Ammon's horn (tissue), 1 donor: ENCODE measurements around the gene RAB26.

Experiments used
- DNase-seq: peaks from one replicate; pipeline ENCODE4 v3.0.0-alpha.2; 2016; ENCODE audit warnings: low spot score

RAB26 gene

DNA sequence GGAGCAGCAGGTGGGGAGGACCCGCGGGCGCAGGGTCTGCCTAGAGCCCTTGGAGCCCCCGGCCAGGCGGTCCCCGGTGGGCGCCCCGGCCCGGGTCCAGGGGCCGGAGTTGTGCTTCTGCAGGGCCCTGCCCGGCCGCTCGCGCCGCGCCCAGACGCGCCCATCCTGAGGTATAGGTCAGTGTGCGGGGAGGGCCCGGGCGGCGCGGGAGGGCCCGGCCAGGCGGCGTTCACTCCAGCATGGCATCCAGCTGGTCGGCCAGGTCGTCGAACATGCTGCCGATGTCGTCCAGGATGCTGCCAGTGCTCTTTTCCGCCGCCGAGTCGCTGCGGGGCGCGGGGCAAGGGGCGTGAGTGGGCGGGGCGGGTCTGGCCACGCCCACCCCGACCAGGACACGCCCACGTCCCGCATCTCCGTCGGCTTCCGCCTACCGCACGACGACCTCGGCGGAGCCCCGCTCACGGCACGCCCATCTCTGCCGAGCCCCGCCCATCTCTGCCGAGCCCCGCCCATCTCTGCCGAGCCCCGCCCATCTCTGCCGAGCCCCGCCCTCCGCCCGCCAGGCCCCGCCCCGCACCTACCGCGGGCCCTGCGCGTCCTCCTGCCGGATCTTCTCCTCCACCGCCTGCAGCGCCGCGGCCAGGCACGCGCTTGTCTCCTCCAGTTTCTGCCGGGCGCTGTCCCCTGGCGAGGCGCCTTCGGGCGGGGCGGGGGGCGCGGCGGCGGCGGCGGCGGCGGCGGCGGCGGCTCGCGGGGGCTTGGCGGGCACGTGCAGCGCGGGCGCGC is 30.1 kb downstream of the RAB26 start:
- no peak for DNase-seq

DNA sequence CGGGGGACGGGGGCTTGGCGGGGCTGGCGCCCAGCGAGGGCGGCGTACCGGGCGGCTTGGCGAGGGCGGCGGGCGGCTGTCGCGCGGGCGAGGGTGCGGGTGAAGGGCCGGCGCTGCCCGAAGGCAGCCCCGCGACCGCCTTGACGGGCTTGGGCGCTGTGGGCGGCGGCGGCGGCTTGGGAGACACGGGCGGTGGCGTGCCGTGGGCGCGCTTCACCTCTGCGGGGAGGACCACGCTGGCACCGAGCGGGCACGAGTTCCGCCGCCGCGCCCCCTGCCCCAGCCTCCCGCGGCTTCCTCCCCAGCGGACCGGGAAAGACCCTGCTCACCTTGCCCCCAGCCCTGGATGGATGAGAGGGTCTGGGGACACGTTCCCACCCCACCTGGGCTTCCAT is 30.7 kb downstream of the RAB26 start:
- DNase-seq, result no peak

DNA sequence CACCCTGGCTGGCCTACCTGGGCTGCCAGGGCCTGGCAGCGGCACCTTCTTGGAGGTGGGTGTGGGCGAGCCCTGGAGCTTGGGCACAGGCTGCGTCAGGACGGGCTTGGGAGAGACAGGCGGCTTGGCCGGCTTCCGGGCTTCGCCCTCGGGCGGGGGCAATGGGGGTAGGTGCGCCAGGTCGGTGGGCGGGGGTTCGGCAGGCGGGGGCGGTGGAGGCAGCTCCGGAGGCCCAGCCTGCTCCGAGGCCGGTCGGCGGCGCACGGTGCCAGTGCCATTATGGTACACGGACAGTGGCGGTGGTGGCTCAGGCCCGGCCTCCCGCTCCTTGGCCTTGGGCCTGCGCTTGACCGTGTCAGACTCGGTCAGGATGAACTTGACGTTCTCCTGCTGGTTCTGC is 31.2 kb downstream of the RAB26 start:
- no peak for DNase-seq

DNA sequence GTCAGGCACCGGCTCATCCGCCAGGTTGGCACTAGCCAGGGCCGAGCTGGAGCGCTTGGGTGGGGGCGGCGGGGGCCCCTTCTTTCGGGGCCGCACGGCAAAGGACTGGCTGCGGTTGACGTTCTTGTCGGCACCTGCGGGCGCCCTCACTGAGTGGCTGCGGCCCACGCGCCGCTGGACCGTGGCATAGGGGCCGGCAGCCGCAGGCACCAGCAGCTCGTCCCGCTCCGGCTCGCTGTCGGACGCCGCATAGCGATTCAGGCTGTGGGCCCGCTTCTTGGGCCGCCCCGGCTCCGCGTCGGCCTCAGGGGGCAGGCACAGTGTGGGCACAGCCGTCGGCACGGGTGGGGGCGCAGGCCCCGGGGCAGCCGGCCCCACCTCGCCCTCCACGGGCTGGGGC is 32.0 kb downstream of the RAB26 start:
- no peak for DNase-seq

DNA sequence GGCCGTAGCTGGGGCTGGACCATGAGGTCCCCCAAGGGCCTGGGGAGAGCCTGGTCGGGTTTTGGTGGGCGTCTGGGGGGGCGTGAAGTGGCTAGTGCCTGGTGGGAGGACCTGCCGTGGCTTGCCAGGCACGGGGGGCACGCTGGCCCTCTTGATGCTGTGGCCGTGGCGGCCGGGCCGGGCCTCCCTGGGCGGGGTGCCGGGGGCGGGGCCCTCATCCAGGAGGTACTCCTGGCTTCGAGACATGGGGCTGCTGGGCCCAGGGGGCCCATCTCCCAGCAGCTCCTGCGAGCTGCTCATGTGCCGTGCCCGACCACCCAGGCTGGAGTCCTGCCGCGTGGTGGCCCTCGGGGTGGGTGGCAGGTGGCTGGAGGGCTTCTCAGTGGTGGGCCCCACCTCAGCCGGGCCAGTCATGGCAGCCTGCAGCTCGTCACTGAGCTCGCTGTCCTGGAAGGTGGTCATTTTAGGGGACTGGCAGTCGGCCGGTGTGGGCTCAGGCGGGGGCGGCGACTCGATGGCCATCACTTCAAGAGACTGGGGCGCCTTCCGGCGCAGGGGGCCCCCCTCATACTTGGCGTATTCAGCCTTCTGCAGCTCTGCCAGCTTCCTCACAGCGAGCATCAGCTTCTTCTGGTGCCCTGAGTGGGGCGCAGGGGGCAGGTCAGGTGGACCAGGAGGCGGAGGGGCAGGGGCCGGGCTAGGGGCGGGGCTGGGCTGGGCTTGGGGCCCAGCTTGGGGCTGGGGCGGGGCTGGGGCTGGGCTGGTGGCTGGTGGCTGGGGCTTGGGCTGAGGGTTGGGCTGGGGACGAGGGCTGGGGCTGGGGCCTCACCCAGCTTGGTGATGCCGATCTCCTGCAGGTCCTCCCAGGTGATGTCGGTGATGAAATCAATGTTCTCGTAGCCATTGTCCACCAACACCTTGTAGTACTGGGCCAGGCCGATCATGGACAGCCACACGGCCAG is 32.8 kb downstream of the RAB26 start:
- no peak for DNase-seq

DNA sequence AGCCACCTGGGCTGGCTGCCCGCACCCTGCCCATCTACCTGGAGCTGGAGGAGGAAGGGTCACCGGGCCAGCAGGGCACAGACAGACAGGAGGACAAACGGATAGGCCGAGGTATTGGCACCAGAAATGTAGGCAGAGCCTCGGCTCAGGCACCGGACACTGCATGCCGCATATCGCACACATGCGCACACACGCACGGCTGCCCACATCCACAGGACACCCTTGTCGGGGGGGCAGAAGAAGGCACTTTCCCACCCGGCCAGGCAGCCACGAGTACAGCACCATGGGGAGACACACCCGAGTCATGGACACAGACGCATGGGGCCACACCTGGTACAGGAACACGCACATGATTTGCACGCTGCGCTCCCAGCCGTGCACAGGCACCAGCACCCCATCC is 33.5 kb downstream of the RAB26 start:
- no peak for DNase-seq

DNA sequence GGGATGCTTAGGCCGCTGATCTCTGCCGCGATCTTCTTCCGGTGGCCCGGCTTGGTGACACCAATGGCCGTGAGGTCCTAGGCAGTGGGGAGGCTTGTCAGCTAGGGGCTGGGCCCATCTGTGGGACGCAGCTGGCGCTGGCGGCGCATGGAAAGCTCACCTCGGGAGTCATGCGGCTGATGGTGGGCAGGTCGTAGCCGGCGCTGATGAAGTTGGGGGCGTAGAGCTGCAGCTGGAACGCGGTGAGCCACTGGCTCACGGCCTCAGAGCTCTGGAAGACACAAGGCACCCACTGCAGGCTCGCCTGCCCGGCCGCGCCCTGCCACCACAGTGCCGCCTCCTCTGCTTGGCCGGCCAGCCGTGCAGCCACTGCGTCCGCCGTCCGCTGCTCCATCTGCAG is 35.2 kb downstream of the RAB26 start:
- DNase-seq, result no peak

DNA sequence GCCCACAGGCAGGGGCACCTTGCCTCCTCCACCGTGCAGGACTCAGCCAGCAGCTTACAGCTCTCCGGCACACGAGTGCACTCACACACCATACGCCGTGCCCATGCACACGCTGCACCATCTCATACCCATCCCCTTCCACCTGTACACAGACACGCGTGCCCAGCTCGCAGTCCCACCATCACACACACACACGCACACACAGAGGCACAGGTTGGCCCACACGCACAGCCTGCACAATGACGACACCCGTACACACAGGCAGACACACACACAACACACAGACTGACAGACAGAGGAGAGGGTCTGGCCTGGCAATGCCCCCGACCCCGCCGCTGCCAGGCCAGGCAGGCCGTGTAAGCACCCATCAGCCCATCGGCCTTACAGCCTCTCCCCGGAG is 35.9 kb downstream of the RAB26 start:
- no peak for DNase-seq

DNA sequence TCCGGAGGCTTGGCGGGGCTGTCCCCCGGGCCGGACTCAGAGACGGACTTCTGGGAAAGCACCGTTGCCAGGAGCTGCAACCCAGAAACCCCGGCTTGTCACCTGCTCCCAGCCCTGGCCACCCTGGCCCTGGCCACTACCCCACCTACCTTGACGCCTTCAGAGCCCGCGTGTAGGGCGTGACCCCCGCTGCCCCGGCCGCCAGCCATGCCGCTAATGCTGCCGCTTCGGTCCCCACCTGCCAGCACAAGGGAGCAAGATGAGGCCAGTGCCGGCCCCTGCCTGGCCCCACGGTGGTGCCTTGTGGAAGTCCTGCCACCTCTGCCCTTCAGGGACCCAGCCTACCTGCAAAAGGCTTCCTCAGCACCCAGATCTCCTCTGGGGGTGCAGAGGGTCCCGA is 36.5 kb downstream of the RAB26 start:
- no peak for DNase-seq

DNA sequence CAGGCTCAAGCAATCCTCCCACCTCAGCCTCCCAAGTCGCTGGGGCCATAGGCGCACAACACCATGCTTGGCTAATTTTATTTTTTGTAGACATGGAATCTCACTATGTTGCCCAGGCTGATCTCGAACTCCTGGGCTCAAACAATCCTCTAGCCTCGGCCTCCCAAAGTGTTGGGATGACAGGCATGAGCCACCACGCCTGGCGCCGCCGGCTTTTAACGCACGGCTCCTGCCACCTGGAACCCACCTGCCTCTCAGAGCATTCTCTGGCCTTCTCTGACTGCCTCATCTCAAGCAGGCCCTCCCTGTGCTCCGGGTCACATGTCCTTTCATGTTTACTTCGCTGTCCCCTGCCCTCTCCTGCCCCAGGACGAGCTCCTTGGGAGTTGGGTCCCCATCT is 37.6 kb downstream of the RAB26 start:
- no peak for DNase-seq

DNA sequence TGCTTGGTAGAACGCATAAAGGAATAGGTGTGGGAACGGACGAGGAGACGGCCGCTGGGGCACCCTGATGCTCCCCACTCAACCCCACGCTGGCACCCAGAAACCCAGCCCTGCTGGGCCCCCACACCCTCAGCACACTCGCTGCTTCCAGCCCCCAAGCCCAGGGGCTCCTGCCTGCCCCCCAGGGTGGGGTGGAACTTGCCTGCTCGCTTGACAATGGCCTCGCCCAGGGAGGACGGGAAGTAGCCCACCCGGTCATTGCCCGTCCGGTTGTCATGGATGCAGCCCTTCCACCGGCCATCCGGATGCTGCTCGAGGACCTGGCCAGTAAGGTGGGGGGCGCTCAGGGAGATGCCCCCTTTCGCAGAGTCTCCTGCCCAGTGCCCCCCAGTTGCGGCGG is 38.1 kb downstream of the RAB26 start:
- no peak for DNase-seq

DNA sequence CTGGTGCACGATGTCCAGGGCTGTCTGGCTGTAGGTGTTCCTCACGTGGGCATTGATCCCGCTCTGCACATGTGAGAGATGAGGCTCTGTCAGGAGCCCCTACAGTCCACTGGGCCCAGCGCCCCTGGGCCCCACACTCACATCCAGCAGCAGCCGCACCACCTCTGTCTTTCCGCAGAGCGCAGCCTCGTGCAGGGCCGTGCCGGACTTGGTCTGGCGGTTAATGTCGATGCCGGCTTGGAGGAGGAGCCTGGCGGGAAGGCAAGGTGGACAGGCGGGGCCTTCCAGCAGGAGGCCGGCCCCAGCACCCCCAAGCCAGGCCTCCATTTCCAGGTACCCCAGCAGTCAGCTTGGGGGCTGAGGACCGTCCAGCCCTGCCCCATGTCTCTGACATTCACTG is 38.8 kb downstream of the RAB26 start:
- DNase-seq, result no peak

DNA sequence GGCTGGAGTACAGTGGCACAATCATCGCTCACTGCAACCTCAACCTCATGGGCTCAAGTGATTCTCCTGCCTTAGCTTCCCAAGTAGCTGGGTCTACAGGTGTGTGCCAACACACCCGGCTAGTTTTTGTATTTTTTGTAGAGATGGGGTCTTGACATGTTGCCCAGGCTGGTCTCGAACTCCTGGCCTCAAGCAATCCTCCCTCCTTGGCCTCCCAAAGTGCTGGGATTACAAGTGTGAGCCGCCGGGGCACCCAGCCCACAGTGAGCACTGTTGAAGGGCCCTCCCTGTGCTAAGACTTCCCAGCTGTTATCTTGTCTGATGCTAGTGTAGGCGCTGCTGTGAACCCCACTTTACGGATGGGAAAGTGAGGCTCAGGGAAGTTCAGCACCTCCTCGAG is 40.0 kb downstream of the RAB26 start:
- DNase-seq, result no peak

DNA sequence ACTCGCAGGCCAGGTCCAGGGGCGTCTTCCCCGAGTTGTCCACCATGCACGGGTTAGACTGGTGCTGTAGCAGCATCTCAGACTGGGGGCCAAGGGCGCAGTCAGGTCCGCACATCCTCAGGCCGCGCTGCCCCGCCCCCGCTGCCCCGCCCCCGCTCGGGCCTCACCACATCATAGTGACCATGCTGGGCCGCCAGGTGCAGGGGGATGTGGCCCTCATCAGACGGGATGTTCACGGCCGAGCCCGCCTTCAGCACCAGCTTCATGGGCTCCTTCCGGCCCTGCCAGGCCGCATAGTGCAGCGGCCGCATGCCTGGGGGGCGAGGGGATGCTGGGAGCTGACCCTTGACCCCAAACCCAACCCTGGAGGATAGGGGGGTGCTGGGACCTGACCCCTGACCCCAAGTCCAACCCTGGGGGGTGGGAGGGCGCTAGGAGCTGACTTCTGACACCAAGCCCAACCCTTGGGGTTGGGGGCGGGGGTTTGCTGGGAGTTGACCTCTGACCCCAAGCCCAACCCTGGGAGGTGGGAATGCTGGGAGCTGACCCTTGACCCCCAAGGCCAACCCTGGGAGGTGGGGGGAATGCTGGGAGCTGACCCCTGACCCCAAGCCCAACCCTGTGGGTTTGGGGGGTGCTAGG is 40.9 kb downstream of the RAB26 start:
- no peak for DNase-seq

DNA sequence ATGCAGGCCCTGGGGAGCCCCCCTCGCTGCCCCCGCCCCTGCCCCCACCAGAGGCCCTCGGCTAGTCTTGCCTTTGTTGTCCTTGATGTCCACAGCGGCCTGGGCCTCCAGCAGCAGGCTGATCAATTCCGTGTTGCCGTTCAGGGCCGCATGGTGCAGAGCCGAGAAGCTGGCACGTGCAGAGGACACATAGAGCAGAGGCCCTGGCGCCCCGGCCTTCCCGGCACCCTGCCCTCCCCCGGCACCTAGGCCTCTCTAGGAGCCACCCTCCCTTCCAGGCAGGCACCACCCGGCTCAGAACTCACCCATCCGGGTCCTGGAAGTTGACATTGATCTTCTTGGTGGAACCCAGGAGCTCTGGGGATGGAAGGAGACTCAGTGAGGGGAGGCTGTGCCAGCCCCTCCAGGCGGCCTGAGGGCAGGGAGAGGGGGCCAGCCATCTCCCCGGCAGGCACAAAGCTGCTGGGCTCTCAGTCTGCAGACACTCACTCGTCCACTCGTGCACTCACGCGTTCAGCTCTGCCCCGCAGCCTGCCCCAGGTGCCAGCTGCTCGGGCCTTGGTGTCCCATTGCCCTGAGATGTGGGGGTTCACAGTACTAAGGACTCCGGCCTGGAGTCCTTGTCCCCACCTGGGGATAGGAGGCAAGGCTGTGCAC is 41.7 kb downstream of the RAB26 start:
- DNase-seq, result no peak

DNA sequence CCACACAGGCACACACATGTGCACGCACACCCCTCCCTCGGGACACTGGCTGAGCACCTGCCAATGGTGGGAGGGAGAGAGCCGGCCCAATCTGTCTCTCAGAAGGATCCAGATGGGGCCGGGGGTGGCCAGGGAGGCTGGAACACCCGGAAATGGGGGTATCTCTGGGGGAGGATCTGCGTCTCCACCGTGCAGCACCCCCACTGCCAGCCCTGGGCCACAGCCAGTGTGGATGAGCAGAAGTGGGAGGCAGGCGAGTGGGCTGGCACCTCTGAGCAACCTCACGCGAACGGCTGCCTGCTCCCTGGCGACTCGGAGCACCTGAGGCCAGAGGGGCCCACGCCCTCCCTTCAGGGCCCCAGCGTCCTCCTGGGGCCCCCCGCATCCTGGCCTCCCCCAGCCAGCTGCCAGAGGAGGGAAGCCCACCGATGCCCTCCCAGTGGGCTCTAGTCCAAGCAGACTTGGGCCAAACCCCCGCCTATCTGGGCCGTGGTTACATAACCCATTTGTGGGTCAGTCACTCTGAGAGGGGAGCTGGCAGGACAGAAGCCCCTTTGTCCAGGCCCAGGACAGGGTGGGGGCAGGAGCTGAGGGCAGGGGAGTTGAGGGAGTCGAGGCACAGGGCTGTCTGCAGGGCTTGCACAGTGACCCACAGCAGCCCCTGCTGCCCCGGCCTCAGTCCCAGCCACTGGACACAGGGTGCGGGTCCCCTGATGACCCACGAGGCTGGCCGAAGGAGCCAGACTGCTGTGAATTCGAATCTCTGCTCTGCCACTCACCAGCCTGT is 42.4 kb downstream of the RAB26 start:
- peak; percentile 75 for DNase-seq

DNA sequence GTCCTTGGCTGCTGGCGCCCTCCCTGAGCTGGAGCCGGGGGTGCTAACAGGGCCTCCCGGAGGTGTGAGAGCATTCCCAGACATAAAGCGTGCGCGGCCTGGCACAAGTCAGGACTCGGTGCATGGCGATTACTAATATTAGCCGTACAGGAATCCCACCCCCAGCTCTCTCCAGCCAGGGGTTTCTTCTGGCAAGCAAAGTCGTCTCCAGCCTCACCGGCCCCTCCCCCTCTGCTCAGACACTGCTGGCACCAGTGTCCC is 43.0 kb downstream of the RAB26 start:
- DNase-seq, result no peak

DNA sequence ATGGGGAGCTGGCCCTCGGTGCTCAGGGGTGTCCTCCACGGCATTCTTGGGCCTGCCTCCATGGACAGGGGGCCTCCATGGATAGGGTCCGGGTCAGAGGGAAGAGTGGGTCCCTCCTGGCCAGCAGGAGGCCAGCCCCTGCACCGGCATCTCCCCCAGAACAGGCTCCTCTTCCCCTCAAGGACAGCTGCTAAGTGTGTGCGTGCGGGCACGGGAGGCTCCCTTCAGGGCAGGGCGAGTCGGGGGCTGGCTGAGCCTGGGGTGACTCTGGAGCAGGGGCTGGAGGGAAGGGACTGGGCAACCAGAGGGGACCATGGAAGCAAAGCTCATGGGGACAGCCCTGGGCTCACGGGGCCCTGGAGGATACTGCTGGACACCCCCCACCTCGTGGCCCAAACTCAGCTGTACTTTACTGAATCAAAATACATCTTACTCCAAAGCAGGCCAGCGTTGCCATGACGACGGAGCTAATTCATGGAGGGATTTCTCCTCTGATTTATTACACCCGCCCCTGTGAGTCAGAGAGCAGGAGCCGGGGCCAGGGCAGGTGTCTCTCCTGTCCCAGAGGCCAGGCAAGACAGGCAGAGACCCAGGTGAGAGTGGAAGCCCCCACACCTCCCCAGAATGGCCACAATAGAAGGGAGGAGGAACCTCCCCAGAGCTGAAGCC is 45.9 kb downstream of the RAB26 start:
- DNase-seq, result no peak

DNA sequence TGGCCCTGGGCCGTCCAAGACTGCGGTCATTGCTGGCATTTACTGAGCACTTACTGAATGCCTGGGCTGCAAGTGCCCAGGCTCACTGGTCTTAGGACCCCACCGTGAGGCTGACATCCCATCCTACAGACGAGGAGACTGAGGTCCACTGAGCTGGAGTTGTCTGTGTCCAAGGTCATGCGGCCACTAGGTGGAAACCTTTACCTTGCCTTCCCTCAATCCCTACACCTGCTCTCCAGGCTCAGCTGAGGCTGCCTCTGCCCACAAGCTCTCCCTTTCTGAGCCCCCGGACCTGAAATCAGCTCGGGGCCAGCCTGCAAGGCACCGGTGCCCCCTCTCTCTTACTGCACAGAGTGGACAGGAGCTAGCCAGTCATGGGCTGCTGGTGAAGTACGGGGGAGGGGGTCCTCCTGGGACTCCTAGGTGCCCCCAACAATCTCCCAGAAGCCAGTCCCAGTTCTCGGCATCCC is 46.5 kb downstream of the RAB26 start:
- DNase-seq, result no peak

DNA sequence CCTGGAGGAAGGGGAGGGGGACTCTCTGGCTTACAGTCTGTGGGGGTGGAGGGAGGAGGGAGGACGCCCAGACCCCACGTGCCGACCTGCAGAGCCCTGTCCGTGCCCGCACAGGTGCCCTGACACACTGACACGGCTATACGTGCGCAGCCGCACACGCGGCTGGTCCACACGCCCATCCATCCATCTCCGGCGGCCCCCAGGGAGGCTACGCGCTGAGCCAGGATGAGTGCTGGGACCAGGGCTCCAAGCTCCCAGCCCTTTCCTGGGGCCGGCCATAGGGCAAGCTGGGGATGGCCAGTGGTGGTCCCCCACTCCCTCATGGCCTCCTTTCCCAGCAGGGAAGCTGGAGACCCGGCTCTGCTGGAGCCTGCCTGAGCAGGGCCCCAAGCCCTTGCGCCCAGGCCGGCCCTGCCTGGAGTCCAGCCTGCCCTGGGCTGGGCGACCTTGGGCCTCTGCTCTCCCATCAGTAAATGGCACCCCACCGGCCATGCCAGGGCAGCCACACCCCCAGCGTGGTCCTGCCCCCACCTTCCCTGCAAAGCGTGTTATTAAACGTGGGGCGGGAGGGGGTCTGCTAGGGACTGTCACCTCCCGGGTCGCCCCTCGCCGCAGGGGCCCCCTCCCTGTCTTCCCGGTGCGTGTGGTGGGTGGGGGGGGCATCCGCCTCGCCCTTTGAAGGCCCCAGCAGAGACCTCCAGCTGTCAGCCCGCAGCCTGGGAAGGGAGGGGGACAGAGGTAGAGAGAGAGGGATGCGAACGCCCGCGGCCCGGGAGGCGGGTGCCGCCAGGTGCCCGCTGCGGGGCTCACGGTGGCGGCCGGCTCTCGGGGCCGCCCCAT is 47.1 kb downstream of the RAB26 start:
- no peak for DNase-seq
